ENCODE measurements around the gene AP2S1. TPM values are rescaled to one million over a fixed set of nuclear protein-coding genes. Genes with fewer than 3 reads are reported as not detected.

Gene AP2S1
- total RNA-seq, 1 experiment from 2014 or later = 146 TPM

DNA sequence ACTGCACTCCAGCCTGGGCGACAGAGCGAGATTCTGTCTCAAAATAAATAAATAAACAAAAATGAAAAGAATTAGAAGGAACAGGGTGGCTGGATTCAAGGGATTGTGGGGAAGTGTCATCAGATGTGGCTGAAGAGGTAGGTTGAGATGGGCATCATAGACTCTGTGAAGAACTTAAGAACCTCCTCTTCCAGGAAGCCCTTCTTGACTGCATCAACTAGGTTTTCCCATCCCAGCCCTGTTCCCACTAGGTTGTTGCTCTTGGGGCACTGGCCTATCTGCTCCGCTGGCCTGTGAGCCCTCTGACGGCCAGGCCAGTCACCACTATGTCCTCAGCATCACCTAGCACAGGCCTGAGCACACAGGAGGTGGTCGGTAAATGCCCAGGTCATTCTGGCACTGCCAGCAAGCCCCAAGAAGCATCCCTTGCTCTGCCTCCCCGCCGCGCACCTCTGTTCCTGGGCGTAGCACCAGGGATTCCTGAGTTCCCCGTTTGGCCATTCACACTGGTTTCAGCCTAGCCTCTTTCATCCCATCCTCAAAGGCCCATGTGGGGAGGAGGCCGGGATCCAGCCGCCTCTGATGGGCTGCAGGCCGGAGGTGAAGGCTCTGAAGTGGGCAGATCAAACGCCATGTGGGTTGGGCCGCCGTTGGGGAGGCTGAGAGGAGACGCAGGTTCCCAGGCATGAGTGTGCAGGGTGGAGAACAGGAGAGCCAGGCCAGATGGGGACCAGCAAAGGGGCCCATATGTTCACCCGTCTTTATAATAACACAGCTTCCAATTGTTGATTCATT is 34.6 kb downstream of the AP2S1 start:
- TF ChIP-seq, protein P1, sequence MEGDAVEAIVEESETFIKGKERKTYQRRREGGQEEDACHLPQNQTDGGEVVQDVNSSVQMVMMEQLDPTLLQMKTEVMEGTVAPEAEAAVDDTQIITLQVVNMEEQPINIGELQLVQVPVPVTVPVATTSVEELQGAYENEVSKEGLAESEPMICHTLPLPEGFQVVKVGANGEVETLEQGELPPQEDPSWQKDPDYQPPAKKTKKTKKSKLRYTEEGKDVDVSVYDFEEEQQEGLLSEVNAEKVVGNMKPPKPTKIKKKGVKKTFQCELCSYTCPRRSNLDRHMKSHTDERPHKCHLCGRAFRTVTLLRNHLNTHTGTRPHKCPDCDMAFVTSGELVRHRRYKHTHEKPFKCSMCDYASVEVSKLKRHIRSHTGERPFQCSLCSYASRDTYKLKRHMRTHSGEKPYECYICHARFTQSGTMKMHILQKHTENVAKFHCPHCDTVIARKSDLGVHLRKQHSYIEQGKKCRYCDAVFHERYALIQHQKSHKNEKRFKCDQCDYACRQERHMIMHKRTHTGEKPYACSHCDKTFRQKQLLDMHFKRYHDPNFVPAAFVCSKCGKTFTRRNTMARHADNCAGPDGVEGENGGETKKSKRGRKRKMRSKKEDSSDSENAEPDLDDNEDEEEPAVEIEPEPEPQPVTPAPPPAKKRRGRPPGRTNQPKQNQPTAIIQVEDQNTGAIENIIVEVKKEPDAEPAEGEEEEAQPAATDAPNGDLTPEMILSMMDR (IDR thresholded peaks at IDR 0.05) = no peak
- TF ChIP-seq POLR2AphosphoS5 (IDR thresholded peaks at IDR 0.05; ENCODE audit: low read depth, low read length) (no peak), TCF7L2 (IDR thresholded peaks at IDR 0.05; ENCODE audit: low read depth, low read length) (no peak), SIN3A (IDR thresholded peaks at IDR 0.05; ENCODE audit: borderline replicate concordance, insufficient read depth, low read depth, low read length) (no peak)
- TF ChIP-seq, protein P2, sequence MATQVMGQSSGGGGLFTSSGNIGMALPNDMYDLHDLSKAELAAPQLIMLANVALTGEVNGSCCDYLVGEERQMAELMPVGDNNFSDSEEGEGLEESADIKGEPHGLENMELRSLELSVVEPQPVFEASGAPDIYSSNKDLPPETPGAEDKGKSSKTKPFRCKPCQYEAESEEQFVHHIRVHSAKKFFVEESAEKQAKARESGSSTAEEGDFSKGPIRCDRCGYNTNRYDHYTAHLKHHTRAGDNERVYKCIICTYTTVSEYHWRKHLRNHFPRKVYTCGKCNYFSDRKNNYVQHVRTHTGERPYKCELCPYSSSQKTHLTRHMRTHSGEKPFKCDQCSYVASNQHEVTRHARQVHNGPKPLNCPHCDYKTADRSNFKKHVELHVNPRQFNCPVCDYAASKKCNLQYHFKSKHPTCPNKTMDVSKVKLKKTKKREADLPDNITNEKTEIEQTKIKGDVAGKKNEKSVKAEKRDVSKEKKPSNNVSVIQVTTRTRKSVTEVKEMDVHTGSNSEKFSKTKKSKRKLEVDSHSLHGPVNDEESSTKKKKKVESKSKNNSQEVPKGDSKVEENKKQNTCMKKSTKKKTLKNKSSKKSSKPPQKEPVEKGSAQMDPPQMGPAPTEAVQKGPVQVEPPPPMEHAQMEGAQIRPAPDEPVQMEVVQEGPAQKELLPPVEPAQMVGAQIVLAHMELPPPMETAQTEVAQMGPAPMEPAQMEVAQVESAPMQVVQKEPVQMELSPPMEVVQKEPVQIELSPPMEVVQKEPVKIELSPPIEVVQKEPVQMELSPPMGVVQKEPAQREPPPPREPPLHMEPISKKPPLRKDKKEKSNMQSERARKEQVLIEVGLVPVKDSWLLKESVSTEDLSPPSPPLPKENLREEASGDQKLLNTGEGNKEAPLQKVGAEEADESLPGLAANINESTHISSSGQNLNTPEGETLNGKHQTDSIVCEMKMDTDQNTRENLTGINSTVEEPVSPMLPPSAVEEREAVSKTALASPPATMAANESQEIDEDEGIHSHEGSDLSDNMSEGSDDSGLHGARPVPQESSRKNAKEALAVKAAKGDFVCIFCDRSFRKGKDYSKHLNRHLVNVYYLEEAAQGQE (IDR thresholded peaks at IDR 0.05; ENCODE audit: insufficient read depth in 1 of 2, low read depth in 2 of 2, low read length in 1 of 2) = no peak
- Histone ChIP-seq H3K4me1 (ENCODE audit: control insufficient read depth, insufficient read depth, low read length) (no peaks in the 10 kb centered on the region), H3K9me3 (ENCODE audit: control insufficient read depth, insufficient read depth, low read depth, low read length) (no peaks in the 10 kb centered on the region), H3K27me3 (ENCODE audit: control insufficient read depth, insufficient read depth, low read length) (no peaks in the 10 kb centered on the region), H3K4me3 (ENCODE audit: low read depth in 2 of 2, low read length in 2 of 2) (no peak overlapping the region), H3K36me3 (ENCODE audit: control insufficient read depth, insufficient read depth, low read length) (no peaks in the 10 kb centered on the region), H3K27ac (ENCODE audit: low read length) (no peak overlapping the region)
- POLR2A ChIA-PET = no interaction called here
- no peak for ATAC-seq
- in situ Hi-C loops (cut with HindIII; ENCODE audit: low pct_unique_long_range_greater_than_20kb, low sequenced_read_pairs) = no loop called here
- no peak for DNase-seq (ENCODE audit: low read depth, low spot score)
- CTCF ChIA-PET = no interaction called here
- no TSS peak for BruUV-seq (replicated peaks)
- intact Hi-C loops (cut with micrococcal nuclease; ENCODE audit: unreplicated experiment) = no loop called here

DNA sequence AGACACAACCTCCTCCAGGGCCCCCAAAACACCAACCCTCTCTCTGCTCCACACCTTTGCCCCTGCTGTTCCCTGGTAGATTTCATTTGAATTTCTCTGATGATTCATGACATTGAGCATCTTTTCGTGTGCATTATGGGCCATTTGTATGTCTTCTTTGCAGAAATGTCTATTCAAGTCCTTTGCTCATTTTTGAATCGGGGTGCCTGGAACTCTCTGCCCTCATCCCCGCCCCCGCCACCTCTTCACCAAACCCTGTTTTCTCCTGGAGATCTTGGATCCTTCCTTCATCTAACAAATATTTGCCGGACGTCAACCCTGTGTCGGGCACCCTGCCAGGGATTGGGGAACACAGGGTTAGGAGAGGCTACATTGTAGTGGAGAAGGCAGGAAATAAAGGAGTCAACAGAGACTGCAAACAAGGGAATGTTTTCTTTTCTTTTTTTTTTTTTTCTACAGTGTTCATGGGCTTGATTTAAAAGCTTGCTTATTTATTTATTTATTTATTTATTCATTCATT is 36.7 kb downstream of the AP2S1 start:
- no peaks in the 10 kb centered on the region for H3K4me1 ChIP-seq (ENCODE audit: control insufficient read depth, insufficient read depth, low read length)
- no peak for DNase-seq (ENCODE audit: low read depth, low spot score)

More for the DNA sequence above, 36.7 kb downstream of the AP2S1 start:
- Histone ChIP-seq H3K36me3 (ENCODE audit: control insufficient read depth, insufficient read depth, low read length) (no peaks in the 10 kb centered on the region), H3K9me3 (ENCODE audit: control insufficient read depth, insufficient read depth, low read depth, low read length) (no peaks in the 10 kb centered on the region), H3K27me3 (ENCODE audit: control insufficient read depth, insufficient read depth, low read length) (no peaks in the 10 kb centered on the region), H3K27ac (ENCODE audit: low read length) (no peak overlapping the region), H3K4me3 (ENCODE audit: low read depth in 2 of 2, low read length in 2 of 2) (no peak overlapping the region)
- ChIA-PET CTCF (interaction anchor here (0.8 kb wide), 1 partner anchor 149 kb away, joined by 8 read pairs; no protein-coding TSS in a partner anchor), POLR2A (no interaction called here)
- in situ Hi-C loops (cut with HindIII; ENCODE audit: low pct_unique_long_range_greater_than_20kb, low sequenced_read_pairs) (no loop called here), intact Hi-C loops (cut with micrococcal nuclease; ENCODE audit: unreplicated experiment) (no loop called here)
- TF ChIP-seq, protein P2 (IDR thresholded peaks at IDR 0.05; ENCODE audit: insufficient read depth in 1 of 2, low read depth in 2 of 2, low read length in 1 of 2) = no peak
- TF ChIP-seq SIN3A (IDR thresholded peaks at IDR 0.05; ENCODE audit: borderline replicate concordance, insufficient read depth, low read depth, low read length) (no peak), POLR2AphosphoS5 (IDR thresholded peaks at IDR 0.05; ENCODE audit: low read depth, low read length) (no peak), TCF7L2 (IDR thresholded peaks at IDR 0.05; ENCODE audit: low read depth, low read length) (no peak)
- TF ChIP-seq, protein P1 (IDR thresholded peaks at IDR 0.05) = no peak
- no peak for ATAC-seq
- no TSS peak for BruUV-seq (replicated peaks)

Data from Panc1 (cell line).